Liver (tissue), 9 donors: Measurements from ENCODE around the gene C1orf53. TPM values are rescaled to one million over a fixed set of nuclear protein-coding genes. Genes with fewer than 3 reads are reported as not detected.
"Not testable (repeated sequence)": the region's sequence is repeated elsewhere in the genome, so short reads cannot be mapped to it uniquely, and the experiment has no call there.

Source experiments
- DNase-seq: peaks from one replicate; pipeline ENCODE4 v3.0.0-alpha.2; 2017; ENCODE audit warnings: low spot score
- H3K27ac ChIP-seq, 2 donors: one replicate each; pipeline ENCODE4 v1.7.0; 2013; ENCODE audit warnings: inconsistent platforms in 2 of 2, low read length in 2 of 2, control low read depth in 1 of 2, low read depth in 1 of 2, mild to moderate bottlenecking in 1 of 2
- H3K27me3 ChIP-seq, 4 donors: one replicate each; pipeline versions ENCODE4 v1.6.1 to v1.7.0; 2013; ENCODE audit warnings: low read length in 3 of 4, inconsistent platforms in 1 of 4, mild to moderate bottlenecking in 1 of 4, moderate library complexity in 1 of 4; ENCODE audit not compliant: control insufficient read depth in 4 of 4, insufficient read depth in 4 of 4
- H3K36me3 ChIP-seq, 4 donors: one replicate each; pipeline versions ENCODE4 v1.6.1 to v1.7.0; 2013; ENCODE audit warnings: low read length in 3 of 4, mild to moderate bottlenecking in 3 of 4, low read depth in 1 of 4, moderate library complexity in 1 of 4; ENCODE audit not compliant: control insufficient read depth in 4 of 4, insufficient read depth in 3 of 4
- H3K4me1 ChIP-seq, 4 donors: one replicate each; pipeline versions ENCODE4 v1.6.1 to v1.7.0; 2013; ENCODE audit warnings: low read length in 3 of 4, mild to moderate bottlenecking in 3 of 4, moderate library complexity in 1 of 4; ENCODE audit not compliant: control insufficient read depth in 4 of 4, insufficient read depth in 4 of 4
- H3K4me3 ChIP-seq, 3 donors: one replicate each; pipeline versions ENCODE4 v1.6.1 to v1.7.0; 2013; ENCODE audit warnings: low read length in 3 of 3, control low read depth in 1 of 3, low read depth in 1 of 3, mild to moderate bottlenecking in 1 of 3
- H3K9ac ChIP-seq, 2 donors: one replicate each; pipeline ENCODE4 v1.7.0; 2013; ENCODE audit warnings: low read length in 2 of 2, mild to moderate bottlenecking in 2 of 2, moderate library complexity in 2 of 2, control low read depth in 1 of 2, low read depth in 1 of 2
- H3K9me3 ChIP-seq, 4 donors: one replicate each; pipeline versions ENCODE4 v1.6.1 to v1.7.0; 2013; ENCODE audit warnings: low read length in 3 of 4; ENCODE audit not compliant: control insufficient read depth in 4 of 4
- ATF3 ChIP-seq: IDR thresholded peaks from 2 replicates; pipeline ENCODE4 v1.6.1; 2016; ENCODE audit warnings: antibody characterized with exemption
- CTCF ChIP-seq: fragments of 150-350 bp; IDR thresholded peaks from 2 replicates; pipeline ENCODE4 v1.5.1; 2017; ENCODE audit warnings: improper control_type of control experiment, low read depth, low read length; ENCODE audit not compliant: missing input control
- EGR1 ChIP-seq, 2 donors: IDR thresholded peaks; 2 replicates each; pipeline ENCODE4 v1.6.1; 2016 to 2018; ENCODE audit warnings: antibody characterized with exemption in 2 of 2, low read depth in 2 of 2
- FOXA1 ChIP-seq: IDR thresholded peaks from 2 replicates; pipeline ENCODE4 v1.6.1; 2016; ENCODE audit warnings: antibody characterized with exemption
- FOXA2 ChIP-seq: IDR thresholded peaks from 2 replicates; pipeline ENCODE4 v1.6.1; 2016; ENCODE audit warnings: antibody characterized with exemption
- GABPA ChIP-seq, 2 donors: IDR thresholded peaks in 1 of 2; conservative IDR thresholded peaks in 1 of 2; 2 replicates each; pipeline ENCODE4 v1.6.1; 2016; ENCODE audit warnings: antibody characterized with exemption in 2 of 2, mild to moderate bottlenecking in 1 of 2, moderate library complexity in 1 of 2
- HNF4A ChIP-seq, 2 donors: conservative IDR thresholded peaks; 2 replicates each; pipeline ENCODE4 v1.6.1; 2016; ENCODE audit warnings: antibody characterized with exemption in 2 of 2, mild to moderate bottlenecking in 2 of 2
- HNF4G ChIP-seq: IDR thresholded peaks from 2 replicates; pipeline ENCODE4 v1.6.1; 2016; ENCODE audit warnings: antibody characterized with exemption
- JUND ChIP-seq, 2 donors: IDR thresholded peaks; 2 replicates each; pipeline ENCODE4 v1.6.1; 2016; ENCODE audit warnings: antibody characterized with exemption in 2 of 2
- MAX ChIP-seq: IDR thresholded peaks from 2 replicates; pipeline ENCODE4 v1.6.1; 2016; ENCODE audit warnings: antibody characterized with exemption
- NR2F2 ChIP-seq: IDR thresholded peaks from 2 replicates; pipeline ENCODE4 v1.6.1; 2016; ENCODE audit warnings: antibody characterized with exemption
- RAD21 ChIP-seq, 2 donors: IDR thresholded peaks; 2 replicates each; pipeline ENCODE4 v1.6.1; 2016; ENCODE audit warnings: antibody characterized with exemption in 2 of 2, mild to moderate bottlenecking in 2 of 2
- REST ChIP-seq: IDR thresholded peaks from 2 replicates; pipeline ENCODE4 v1.6.1; 2016; ENCODE audit warnings: antibody characterized with exemption, mild to moderate bottlenecking
- RXRA ChIP-seq, 2 donors: IDR thresholded peaks; 2 replicates each; pipeline ENCODE4 v1.6.1; 2017 to 2018; ENCODE audit warnings: antibody characterized with exemption in 2 of 2, mild to moderate bottlenecking in 1 of 2
- SP1 ChIP-seq: IDR thresholded peaks from 2 replicates; pipeline ENCODE4 v1.6.1; 2018; ENCODE audit warnings: antibody characterized with exemption, mild to moderate bottlenecking
- TAF1 ChIP-seq: conservative IDR thresholded peaks from 2 replicates; pipeline ENCODE4 v1.6.1; 2016; ENCODE audit warnings: antibody characterized with exemption, mild to moderate bottlenecking
- YY1 ChIP-seq: IDR thresholded peaks from 2 replicates; pipeline ENCODE4 v1.6.1; 2016; ENCODE audit warnings: antibody characterized with exemption, mild to moderate bottlenecking
- ZBTB33 ChIP-seq: IDR thresholded peaks from 2 replicates; pipeline ENCODE4 v1.6.1; 2016; ENCODE audit warnings: antibody characterized with exemption
- WGBS: extraction: QIAGEN DNeasy Blood & Tissue Kit; methylation state at CpG from one replicate; pipeline ENCODE4 v1.1.7; 2013; 5-methylcytosine and 5-hydroxymethylcytosine counted together
- polyA plus RNA-seq, 2 donors: library from polyadenylated mRNA; stranded (reverse) in 1 of 2; unstranded in 1 of 2; fragments of 200-250 nt in 1 of 2; fragments of >200 nt in 1 of 2; fragmentation: Nextera tagmentation in 1 of 2; extraction: Ambion mirVana in 1 of 2; gene quantifications; one replicate each; pipeline versions ENCODE4 v1.2.1 to v1.2.3, GENCODE V29; 2013 to 2015
- total RNA-seq, 2 donors: library from RNA; depleted of rRNA; stranded (reverse); fragments of >200 nt; gene quantifications; one replicate each; pipeline ENCODE4 v1.2.3, GENCODE V29; 2014
- donor health status: healthy.
- donor health status: healthy.
- donor health status: healthy.
- donor health status: healthy.
- donor health status: healthy.

The C1orf53 gene
- 1 to 10 TPM; 5.5 to 8.6 TPM for total RNA-seq
- 10 to 100 TPM; 10.4 to 20.5 TPM for polyA plus RNA-seq

GRCh38 chr1:197902454-197903195 is at the start of gene C1orf53:
C1orf53 (plus strand) TSS chr1:197902630; CDS start chr1:197902650, 20 bp downstream.
- H3K27me3 ChIP-seq = no peaks in the 10 kb centered on the region
- no peaks in the 10 kb centered on the region for H3K36me3 ChIP-seq
- TF ChIP-seq SP1 (peak; percentile 9), RXRA (IDR thresholded peaks at IDR 0.05) (no peak), REST (no peak), EGR1 (IDR thresholded peaks at IDR 0.05; ENCODE audit: low read depth in 2 of 2) (no peak), FOXA2 (no peak), TAF1 (no peak), NR2F2 (no peak), RAD21 (IDR thresholded peaks at IDR 0.05) (peak in 1 of 2 donors; percentile 5), JUND (IDR thresholded peaks at IDR 0.05) (no peak), MAX (no peak), GABPA (IDR thresholded peaks at IDR 0.05 in 1 of 2, conservative IDR thresholded peaks at IDR 0.05 in 1 of 2) (no peak), YY1 (peak; percentile 82), HNF4A (conservative IDR thresholded peaks at IDR 0.05) (peak; percentile 39 to 42), HNF4G (no peak), FOXA1 (no peak), ATF3 (no peak), ZBTB33 (no peak), CTCF (no peak)
- peak within 1 kb of the TSS; percentile 78 to 88 for H3K9ac ChIP-seq
- H3K9me3 ChIP-seq = no peaks in the 10 kb centered on the region
- under 1% methylated on average over 90 of the region's 90 CpGs for WGBS
- peak; percentile 84 for DNase-seq
- peak within 1 kb of the TSS; percentile 92 to 95 for H3K27ac ChIP-seq
- H3K4me1 ChIP-seq = peaks cover 0 to 23% (median 14%) of the 10 kb centered on the region in 4 donors
- H3K4me3 ChIP-seq = peak within 1 kb of the TSS; percentile 77 to 96 (median 89)

GRCh38 chr1:197855751-197856150 is 46.7 kb upstream of the C1orf53 start:
- not testable (repeated sequence) for H3K9ac ChIP-seq, H3K27me3 ChIP-seq, H3K9me3 ChIP-seq, H3K27ac ChIP-seq, DNase-seq, H3K36me3 ChIP-seq, H3K4me3 ChIP-seq, H3K4me1 ChIP-seq
- WGBS = 88% methylated on average over 2 of the region's 2 CpGs
